ENCODE data around the gene TRIM50.
"Not testable (repeated sequence)": the region's sequence is repeated elsewhere in the genome, so short reads cannot be mapped to it uniquely, and the experiment has no call there.

TRIM50 gene

DNA sequence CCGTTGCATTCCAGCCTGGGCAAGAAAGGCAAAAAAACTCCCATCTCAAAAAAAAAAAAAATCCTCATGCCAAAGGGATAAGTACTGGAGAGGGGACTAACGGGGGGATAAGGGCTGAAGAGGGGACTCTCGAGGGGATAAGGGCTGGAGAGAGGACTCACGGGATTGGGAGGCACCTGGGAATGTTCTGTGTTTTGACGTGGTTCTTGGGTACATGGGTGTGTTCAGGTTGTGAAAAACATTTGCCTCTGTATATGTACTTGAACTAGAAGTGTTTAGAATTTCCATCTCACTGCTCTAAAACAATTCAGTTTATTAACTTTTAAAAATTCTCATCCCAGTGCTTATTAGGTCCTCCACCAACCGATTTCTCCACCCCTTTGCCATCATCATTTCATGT lies 4.6 kb upstream of the TRIM50 start:
- no peak for DNase-seq (ENCODE audit: low read depth)
- no peak for TF ChIP-seq POLR2A (IDR thresholded peaks at IDR 0.05; ENCODE audit: extremely low read depth, insufficient read length)
- TF ChIP-seq, protein P1, sequence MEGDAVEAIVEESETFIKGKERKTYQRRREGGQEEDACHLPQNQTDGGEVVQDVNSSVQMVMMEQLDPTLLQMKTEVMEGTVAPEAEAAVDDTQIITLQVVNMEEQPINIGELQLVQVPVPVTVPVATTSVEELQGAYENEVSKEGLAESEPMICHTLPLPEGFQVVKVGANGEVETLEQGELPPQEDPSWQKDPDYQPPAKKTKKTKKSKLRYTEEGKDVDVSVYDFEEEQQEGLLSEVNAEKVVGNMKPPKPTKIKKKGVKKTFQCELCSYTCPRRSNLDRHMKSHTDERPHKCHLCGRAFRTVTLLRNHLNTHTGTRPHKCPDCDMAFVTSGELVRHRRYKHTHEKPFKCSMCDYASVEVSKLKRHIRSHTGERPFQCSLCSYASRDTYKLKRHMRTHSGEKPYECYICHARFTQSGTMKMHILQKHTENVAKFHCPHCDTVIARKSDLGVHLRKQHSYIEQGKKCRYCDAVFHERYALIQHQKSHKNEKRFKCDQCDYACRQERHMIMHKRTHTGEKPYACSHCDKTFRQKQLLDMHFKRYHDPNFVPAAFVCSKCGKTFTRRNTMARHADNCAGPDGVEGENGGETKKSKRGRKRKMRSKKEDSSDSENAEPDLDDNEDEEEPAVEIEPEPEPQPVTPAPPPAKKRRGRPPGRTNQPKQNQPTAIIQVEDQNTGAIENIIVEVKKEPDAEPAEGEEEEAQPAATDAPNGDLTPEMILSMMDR (IDR thresholded peaks at IDR 0.05; ENCODE audit: low read depth, low read length): no peak
- H3K4me3 ChIP-seq (ENCODE audit: low read depth, low read length): no peak overlapping the region

- H3K4me3 ChIP-seq (ENCODE audit: low read depth, low read length): no peak overlapping the region
- no peak for DNase-seq (ENCODE audit: low read depth)
- no peak for TF ChIP-seq POLR2A (IDR thresholded peaks at IDR 0.05; ENCODE audit: extremely low read depth, insufficient read length)
- no peak for TF ChIP-seq MYC (IDR thresholded peaks at IDR 0.05; ENCODE audit: low read depth, low read length)
- no peak for TF ChIP-seq MAX (IDR thresholded peaks at IDR 0.05; ENCODE audit: low read depth, low read length)
- TF ChIP-seq, protein P1 (IDR thresholded peaks at IDR 0.05; ENCODE audit: low read depth, low read length): no peak
These were observed 2.9 kb upstream of the TRIM50 start for GRCh38 chr7:73330772-73331171.

DNA sequence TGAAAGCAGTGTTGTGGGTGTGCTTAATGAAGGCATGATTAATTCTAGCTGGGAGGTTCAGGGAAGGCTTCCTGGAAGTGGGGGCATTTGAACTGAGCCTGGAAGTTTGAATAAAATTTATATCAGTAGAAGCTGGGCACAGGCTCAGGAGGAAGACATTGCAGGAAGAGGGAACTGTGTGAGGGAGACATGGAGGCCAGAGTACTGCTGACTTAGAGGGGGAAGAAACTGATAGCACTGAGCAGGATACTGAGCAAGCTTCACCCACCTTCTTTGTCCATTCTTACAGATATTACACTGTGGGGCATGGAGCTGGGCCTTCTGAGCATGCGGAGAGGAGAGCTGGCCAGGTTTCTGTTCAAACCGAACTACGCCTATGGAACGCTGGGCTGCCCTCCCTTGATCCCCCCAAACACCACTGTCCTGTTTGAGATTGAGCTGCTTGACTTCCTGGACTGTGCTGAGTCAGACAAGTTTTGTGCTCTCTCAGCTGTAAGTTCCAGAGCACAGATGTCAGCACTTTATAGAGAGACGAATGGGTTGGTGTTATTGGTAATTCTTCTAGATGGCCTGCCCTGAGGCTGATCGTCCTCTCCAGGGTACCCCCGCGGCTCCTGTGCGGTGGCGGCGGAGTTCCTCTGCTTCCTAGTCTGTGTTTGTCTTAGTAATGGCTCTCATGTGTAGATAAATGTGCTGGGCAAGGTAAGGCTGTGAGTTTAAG lies 2.1 kb upstream of the TRIM50 start:
- DNase-seq (ENCODE audit: low read depth): no peak
- no peak overlapping the region for H3K4me3 ChIP-seq (ENCODE audit: low read depth, low read length)
- no peak for TF ChIP-seq MYC (IDR thresholded peaks at IDR 0.05; ENCODE audit: low read depth, low read length)
- no peak for TF ChIP-seq POLR2A (IDR thresholded peaks at IDR 0.05; ENCODE audit: extremely low read depth, insufficient read length)
- TF ChIP-seq, protein P1 (IDR thresholded peaks at IDR 0.05; ENCODE audit: low read depth, low read length): no peak
- no peak for TF ChIP-seq MAX (IDR thresholded peaks at IDR 0.05; ENCODE audit: low read depth, low read length)

DNA sequence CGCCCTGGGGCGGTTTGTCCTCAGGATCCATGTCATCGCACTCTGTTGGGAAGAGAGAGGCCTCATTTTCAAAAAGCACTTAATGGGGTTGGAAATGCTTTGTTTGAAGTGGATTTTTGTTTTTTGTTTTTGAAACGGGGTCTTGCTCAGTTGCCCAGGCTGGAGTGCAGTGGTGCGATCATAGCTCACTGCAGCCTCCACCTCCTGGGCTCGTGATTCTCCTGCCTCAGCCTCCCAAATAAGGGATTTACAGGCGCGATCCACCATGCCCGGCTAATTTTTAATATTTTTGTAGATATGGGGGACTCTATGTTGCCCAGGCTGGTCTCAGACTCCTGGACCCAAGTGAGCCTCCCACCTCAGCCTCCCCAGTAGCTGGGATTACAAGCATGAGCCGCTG lies 814 bp upstream of the TRIM50 start:
- DNase-seq (ENCODE audit: low read depth): no peak
- no peak overlapping the region for H3K4me3 ChIP-seq (ENCODE audit: low read depth, low read length)
- no peak for TF ChIP-seq MAX (IDR thresholded peaks at IDR 0.05; ENCODE audit: low read depth, low read length)
- no peak for TF ChIP-seq MYC (IDR thresholded peaks at IDR 0.05; ENCODE audit: low read depth, low read length)
- TF ChIP-seq, protein P1 (IDR thresholded peaks at IDR 0.05; ENCODE audit: low read depth, low read length): no peak
- no peak for TF ChIP-seq POLR2A (IDR thresholded peaks at IDR 0.05; ENCODE audit: extremely low read depth, insufficient read length)

DNA sequence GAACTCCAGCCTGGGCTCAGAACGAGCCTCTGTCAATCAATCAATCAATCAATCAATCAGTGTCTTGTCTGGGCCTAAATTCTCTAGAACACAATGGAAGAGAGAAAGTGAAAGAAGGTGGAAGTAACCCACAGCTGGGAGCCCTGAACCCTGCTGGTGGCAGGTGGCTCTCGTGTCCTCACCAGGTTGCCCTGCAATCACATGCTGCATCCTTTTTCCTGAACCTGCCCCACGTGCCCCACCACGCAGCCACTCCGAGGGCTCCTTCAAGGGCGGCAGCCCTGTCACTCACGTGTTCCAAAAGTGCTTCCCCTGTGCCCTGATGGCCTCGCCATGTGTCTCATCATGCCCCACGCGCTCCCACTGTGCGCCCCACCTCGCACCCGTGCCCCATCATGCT lies 433 bp downstream of the TRIM50 start:
- not testable (repeated sequence) for DNase-seq (ENCODE audit: low read depth); H3K4me3 ChIP-seq (ENCODE audit: low read depth, low read length)

- not testable (repeated sequence) for DNase-seq (ENCODE audit: low read depth); H3K4me3 ChIP-seq (ENCODE audit: low read depth, low read length)
These were observed 2.5 kb downstream of the TRIM50 start for GRCh38 chr7:73325424-73325823.

GRCh38 chr7:73324081-73324845 lies 3.6 kb downstream of the TRIM50 start:
- peak overlapping the region; percentile 6 for H3K4me3 ChIP-seq (ENCODE audit: low read depth, low read length)
- DNase-seq (ENCODE audit: low read depth): peak; percentile 89
- TF ChIP-seq, protein P1 (IDR thresholded peaks at IDR 0.05; ENCODE audit: low read depth, low read length): peak; percentile 74
- TF ChIP-seq MYC (IDR thresholded peaks at IDR 0.05; ENCODE audit: low read depth, low read length) (peak; percentile 65), MAX (IDR thresholded peaks at IDR 0.05; ENCODE audit: low read depth, low read length) (peak; percentile 96)

DNA sequence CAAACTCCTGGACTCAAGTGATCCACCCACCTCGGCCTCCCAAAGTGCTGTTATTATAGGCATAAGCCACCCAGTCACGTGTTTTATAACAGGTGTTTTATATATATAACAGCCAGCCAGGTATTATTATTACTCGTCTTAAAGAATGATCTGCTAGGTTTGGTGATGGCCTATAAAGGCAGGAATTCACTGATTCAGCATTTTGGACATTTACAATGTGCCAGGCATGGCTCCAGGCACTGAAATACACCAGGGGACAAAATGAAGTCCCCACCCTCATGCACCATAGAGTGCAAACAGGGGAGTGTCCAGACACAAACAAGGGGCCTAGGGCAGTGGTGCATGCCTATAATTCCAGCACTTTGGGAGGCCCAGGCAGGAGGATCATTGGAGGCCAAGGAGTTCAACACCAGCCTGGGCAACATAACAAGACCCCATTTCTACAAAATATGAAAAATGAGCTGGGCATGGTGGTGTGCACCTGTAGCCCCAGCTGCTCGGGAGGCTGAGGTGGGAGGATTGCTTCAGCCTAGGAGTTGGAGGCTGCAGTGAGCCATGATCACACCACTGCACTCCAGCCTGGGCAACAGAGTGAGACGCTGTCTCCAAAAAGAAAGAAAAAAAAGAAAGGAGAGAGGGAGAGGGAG lies 4.3 kb downstream of the TRIM50 start:
- peak overlapping the region; percentile 6 for H3K4me3 ChIP-seq (ENCODE audit: low read depth, low read length)
- not testable (repeated sequence) for DNase-seq (ENCODE audit: low read depth)

DNA sequence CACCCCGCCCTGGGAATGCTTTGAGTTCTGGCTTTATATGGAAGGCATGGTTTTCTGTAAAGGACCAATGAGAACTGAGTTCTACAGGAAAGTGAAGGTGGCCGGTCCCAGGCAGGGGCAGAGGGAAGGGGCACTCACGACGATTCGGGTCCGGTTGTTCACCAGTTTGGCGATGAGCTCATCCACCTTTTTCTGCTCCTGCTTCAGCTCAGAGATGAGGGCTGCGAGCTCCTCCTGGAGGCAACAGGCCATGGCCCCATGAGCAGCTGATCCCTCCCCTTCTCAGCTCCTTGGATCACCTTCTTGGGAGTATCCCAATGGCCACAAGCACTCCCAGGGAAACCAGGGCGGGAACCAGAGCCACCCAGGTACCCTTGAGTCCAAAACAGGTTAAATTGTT lies 7.9 kb downstream of the TRIM50 start:
- not testable (repeated sequence) for DNase-seq (ENCODE audit: low read depth); H3K4me3 ChIP-seq (ENCODE audit: low read depth, low read length)

All from NB4 (cell line).